Fibroblast of skin of back (primary cell): ENCODE data around the gene ATP6V0D1.

Experiments
- DNase-seq: peaks from one replicate; pipeline ENCODE4 v3.0.0-alpha.2; 2013

Gene ATP6V0D1

DNA sequence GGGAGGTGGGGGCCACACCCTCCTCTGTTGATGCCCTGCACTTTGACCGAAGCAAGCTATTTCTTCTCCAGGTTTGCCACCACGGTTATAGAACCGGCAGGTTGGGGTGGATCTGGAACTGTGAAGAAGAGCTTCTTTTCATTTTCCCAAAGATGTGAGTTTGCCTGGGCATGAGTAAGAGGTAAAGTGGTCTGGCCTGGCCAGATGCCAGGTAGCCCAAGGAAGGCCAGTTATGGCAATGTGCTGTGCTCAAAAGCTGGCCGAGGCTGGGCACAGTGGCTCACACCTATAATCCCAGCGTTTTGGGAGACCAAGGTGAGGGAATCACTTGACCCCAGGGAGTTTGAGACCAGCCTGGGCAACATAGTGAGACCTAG, 18.7 kb downstream of the ATP6V0D1 start:
- DNase-seq, result no peak

DNA sequence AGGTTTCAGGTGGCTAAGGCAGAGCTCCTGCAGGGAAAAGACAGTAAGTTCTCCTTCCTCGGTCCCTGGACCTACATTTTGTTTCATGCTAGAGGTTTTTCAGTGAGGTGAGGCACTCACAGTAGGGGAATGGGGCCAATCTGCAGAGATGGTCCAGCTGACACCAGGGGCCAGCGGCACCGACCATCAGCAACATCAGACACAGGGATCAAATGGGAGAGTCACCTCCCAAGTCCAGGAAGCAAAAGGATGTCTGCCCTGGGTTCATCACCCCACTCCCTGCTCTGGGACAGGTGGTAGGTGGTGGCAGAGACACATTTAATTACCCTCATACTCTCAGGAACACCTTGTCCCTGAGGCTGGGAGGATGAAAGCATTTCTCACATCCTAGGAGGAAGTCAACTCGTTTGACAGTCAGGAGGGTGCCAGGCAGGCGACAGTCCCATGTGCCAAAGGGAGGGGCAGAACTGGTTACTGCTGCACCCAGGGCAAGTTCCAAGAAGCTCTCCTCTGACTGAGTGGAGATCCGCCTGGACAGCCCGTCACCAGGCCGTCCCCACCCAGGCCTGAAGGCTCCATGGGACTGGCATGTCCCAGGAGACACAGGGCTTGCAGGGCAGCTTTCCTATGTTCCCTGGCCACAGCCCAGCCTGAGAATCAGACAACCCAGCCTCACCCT, 19.2 kb downstream of the ATP6V0D1 start:
- no peak for DNase-seq

DNA sequence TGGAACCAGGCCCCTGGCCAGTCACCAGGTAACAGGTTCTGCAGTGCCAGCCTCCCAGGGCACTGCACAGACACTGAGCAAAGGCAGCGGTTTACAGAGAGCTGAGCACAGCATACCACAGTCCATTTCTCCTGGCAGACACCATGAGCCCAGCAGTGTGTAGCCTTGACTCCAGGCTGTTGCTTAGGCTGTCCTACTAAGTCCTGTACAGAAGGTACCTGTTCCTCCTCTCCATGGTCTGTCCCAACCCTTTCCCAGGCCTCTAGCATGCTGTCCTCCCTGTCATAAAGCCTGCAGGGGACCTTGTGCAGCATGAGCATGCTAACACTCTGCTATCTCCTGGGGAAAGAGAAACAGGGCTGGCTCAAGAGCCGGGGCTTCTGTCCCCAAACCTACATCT, 20.0 kb downstream of the ATP6V0D1 start:
- no peak for DNase-seq

- DNase-seq, result no peak
Observed at GRCh38 chr16:67460168-67460567, 20.8 kb downstream of the ATP6V0D1 start.

DNA sequence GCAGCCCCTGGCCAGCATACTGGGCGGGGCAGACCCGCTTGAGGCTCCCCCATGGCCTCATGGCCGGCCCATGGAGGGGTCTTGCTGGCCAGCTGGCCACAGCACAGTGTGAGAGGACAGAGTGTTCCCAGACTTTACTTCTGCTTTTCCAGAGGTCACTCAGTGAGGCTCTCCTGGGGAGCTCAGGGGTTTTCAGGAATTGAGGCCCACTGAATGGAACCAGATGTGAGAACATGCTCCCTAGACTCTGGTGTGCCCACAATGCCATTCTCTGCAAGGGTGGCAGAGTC, 21.2 kb downstream of the ATP6V0D1 start:
- DNase-seq, result no peak

DNA sequence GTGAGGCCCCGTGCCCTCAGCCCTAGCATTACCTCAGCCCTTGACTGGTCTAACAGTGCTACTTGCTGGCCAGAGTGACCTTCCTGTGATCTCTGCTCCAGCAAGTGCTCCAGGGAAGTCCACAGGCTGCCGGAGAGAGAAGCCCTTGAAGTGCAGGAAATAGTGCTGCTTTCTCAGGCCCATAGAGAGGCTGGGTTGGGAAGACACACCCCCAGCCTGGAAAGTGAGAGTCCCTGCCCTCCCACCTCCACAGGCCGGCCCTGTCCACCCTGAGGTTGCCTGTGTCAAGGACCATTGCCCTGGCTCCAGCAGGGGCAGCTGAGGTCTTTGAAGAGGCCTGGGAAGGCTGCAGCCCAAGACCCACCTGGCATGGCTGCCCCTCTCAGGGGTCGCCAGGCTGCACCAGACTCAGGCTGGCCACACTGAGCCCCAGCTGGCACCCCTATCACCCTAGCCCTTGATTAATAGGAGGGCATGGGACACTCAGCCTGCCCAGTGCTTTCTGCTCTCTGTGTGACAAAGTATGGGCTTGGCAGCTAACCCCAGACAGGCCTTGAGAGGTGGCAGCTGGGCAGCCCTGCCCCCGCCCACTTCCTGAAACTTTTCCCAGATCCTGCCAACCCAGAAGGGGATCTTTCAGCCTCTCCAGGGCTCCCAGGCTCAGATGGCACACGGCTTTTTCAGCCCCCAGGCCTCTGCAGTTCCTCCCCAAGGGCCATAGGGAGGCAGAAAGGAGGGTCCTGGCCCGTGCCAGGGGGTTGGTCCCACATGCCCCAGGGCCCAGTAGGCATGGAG, 21.7 kb downstream of the ATP6V0D1 start:
- DNase-seq, result peak; percentile 24

GRCh38 chr16:67458121-67458641, 22.8 kb downstream of the ATP6V0D1 start:
- peak; percentile 80 for DNase-seq

- DNase-seq, result peak; percentile 24
Observed at GRCh38 chr16:67457611-67458010, 23.3 kb downstream of the ATP6V0D1 start.

DNA sequence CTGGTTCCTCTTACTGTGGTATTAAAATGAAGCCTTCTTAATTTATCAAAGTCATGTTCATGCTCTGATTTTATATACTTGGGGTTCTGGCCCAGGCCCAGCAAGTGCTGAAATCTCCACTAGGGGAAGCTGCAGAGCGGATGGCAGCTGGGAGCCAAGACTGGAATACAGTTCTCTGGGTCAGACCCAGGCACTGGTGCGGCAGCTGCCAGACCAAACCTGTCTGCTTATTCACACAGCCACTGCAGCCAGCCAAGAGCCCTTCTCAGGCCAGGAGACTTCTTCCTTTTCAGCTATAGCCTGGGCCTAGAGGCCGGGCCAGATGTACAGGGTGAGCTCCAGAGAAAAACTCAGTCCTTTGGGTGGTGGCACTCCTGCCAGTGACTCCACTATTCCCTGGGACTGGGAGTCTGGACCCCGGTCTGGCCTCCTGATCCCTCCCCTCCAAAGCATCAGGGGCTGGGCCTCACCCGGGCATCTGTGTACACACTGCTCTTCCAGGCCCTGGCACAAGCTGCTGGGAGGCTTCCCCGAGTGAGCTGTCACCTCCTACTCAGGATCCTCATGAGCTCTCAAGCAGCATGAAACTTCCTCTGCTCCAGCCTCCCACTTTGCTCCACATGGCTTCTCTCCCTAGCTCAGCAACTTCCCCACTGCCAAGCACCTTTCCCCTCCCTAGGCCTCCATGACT, 24.4 kb downstream of the ATP6V0D1 start:
- DNase-seq, result no peak

GRCh38 chr16:67454852-67455251, 26.1 kb downstream of the ATP6V0D1 start:
- no peak for DNase-seq

DNA sequence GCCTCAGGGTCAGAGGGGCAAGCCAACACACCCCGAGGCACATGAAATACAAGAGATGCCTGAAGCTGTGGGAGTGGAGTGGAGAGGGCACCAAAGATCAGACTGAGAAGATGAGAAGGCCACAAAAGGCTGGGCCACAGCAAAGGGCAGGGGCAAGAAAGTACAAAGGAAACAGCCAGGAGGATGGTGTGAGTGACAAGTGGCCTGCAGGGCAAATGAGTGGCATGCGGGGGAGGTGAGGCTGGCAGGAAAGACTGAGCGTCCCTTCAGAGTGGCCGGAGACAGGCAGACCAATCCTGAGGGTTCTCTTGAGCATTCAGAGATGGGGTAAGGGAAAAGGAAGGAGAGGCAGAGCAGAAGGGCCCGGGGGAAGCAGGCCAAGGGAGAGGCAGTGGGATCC, 26.9 kb downstream of the ATP6V0D1 start:
- no peak for DNase-seq

- no peak for DNase-seq
Observed at GRCh38 chr16:67451704-67452435, 29.1 kb downstream of the ATP6V0D1 start.

DNA sequence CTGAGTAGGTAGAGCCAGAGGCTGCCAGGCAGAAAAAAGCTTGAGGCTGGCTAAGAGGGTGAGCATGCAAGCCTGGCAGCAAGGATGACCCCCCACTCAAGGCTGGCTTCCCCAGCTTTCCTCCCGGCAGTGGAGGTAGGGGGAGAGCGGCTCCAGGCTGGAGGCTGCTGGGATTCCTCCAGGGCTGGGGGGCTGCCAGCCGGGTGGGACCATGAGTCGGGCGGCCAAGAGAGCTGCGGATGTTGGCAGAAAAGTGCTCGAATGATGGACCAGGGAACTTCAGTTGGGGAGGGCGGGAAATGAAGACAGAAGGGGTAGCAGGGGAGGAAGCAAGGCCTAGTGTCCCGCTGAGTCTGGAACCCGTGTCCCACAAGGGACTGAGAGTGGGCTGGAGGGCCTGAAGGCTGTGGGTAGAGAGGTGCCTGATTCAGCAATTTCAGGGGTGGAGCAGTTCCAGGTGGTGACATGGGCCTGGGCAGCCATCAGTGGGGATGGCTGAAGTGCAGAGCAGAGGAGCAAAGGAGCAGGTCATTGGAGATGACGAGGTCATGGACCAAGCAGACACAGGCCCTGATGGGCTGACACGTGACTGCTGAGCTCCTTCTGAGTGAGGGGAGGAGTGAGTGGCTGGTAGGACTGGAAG, 29.8 kb downstream of the ATP6V0D1 start:
- no peak for DNase-seq

- DNase-seq, result no peak
Observed at GRCh38 chr16:67449739-67450138, 31.2 kb downstream of the ATP6V0D1 start.

- no peak for DNase-seq
Observed at GRCh38 chr16:67449336-67449735, 31.6 kb downstream of the ATP6V0D1 start.

- no peak for DNase-seq
Observed at GRCh38 chr16:67448580-67448979, 32.4 kb downstream of the ATP6V0D1 start.

GRCh38 chr16:67447508-67448076, 33.4 kb downstream of the ATP6V0D1 start:
- no peak for DNase-seq

- DNase-seq, result no peak
Observed at GRCh38 chr16:67446968-67447507, 33.9 kb downstream of the ATP6V0D1 start.

GRCh38 chr16:67445913-67446907, 34.7 kb downstream of the ATP6V0D1 start:
- no peak for DNase-seq

- no peak for DNase-seq
Observed at GRCh38 chr16:67445441-67445912, 35.5 kb downstream of the ATP6V0D1 start.

DNA sequence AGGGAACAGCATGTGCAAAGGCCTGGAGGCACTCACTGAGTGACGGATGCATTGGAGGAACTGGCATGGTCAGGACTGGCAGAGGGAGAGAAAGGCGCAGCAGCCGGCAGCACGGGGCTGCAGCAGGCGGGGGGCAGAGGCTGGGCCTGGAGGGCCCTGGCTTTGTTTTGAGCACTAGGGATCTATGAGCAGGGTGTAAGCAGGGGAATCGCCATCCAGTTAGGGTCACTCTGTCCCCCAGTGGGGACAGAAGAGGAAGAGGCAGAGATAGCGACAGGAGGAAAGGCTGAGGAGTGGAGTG, 35.9 kb downstream of the ATP6V0D1 start:
- DNase-seq, result no peak
